ENCODE results near the gene APIP. TPM values are rescaled to one million over a fixed set of nuclear protein-coding genes. Genes with fewer than 3 reads are reported as not detected.

Gene APIP
- total and polyA plus RNA-seq, 10 donors = 18.2 to 33.2 (median 26.1) TPM

- WGBS, 5 donors = 74 to 92% (median 83%) methylated on average over 4 of the region's 4 CpGs
- no peak for DNase-seq
Observed at GRCh38 chr11:34960277-34960676, 44.1 kb upstream of the APIP start.

DNA sequence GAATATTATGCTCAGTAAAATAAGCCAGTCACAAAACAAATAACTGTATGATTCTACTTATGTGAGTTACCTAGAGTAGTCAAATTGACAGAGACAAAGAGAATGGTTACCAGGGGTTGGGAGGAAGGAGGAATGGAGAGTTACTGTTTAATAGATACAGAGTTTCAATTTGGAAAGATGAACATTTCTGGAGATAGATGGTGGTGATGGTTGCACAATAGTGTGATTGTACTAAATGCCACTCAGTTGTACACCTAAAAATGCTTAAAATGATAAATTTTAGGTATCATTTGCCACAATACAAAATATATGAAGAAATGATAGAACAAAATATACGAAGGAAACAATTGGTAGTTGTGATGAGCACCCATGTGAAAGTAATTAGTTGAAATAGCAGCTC lies 43.6 kb upstream of the APIP start:
- Histone ChIP-seq H3K27ac (no peak overlapping the region), H3K27me3 (replicated peaks in 1 of 7) (no peaks in the 10 kb centered on the region), H3K9me3 (no peaks in the 10 kb centered on the region), H3K36me3 (peaks cover 0 to 61% (median 2%) of the 10 kb centered on the region in 6 donors), H3K4me1 (no peaks in the 10 kb centered on the region), H3K4me3 (no peak overlapping the region)
- TF ChIP-seq POLR2A (IDR thresholded peaks at IDR 0.05) (no peak), POLR2AphosphoS5 (IDR thresholded peaks at IDR 0.05) (no peak)
- no peak for DNase-seq
- WGBS, 5 donors = 89 to 98% (median 94%) methylated on average over 1 of the region's 1 CpG
- intact Hi-C loops (cut with DNase I; ENCODE audit: low total_unique reads) = no loop called here

More at GRCh38 chr11:34960277-34960676, 44.1 kb upstream of the APIP start:
- peaks cover 0 to 66% (median 2%) of the 10 kb centered on the region in 6 donors for H3K36me3 ChIP-seq
- no peaks in the 10 kb centered on the region for H3K27me3 ChIP-seq (replicated peaks in 1 of 7)
- no peak overlapping the region for H3K27ac ChIP-seq
- no peaks in the 10 kb centered on the region for H3K9me3 ChIP-seq
- intact Hi-C loops (cut with DNase I; ENCODE audit: low total_unique reads) = no loop called here
- no peaks in the 10 kb centered on the region for H3K4me1 ChIP-seq
- no peak for TF ChIP-seq POLR2A (IDR thresholded peaks at IDR 0.05)
- TF ChIP-seq, protein P1, sequence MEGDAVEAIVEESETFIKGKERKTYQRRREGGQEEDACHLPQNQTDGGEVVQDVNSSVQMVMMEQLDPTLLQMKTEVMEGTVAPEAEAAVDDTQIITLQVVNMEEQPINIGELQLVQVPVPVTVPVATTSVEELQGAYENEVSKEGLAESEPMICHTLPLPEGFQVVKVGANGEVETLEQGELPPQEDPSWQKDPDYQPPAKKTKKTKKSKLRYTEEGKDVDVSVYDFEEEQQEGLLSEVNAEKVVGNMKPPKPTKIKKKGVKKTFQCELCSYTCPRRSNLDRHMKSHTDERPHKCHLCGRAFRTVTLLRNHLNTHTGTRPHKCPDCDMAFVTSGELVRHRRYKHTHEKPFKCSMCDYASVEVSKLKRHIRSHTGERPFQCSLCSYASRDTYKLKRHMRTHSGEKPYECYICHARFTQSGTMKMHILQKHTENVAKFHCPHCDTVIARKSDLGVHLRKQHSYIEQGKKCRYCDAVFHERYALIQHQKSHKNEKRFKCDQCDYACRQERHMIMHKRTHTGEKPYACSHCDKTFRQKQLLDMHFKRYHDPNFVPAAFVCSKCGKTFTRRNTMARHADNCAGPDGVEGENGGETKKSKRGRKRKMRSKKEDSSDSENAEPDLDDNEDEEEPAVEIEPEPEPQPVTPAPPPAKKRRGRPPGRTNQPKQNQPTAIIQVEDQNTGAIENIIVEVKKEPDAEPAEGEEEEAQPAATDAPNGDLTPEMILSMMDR (IDR thresholded peaks at IDR 0.05 in 8 of 11, conservative IDR thresholded peaks at IDR 0.05 in 3 of 11) = no peak
- no peak for TF ChIP-seq POLR2AphosphoS5 (IDR thresholded peaks at IDR 0.05)
- no peak overlapping the region for H3K4me3 ChIP-seq

DNA sequence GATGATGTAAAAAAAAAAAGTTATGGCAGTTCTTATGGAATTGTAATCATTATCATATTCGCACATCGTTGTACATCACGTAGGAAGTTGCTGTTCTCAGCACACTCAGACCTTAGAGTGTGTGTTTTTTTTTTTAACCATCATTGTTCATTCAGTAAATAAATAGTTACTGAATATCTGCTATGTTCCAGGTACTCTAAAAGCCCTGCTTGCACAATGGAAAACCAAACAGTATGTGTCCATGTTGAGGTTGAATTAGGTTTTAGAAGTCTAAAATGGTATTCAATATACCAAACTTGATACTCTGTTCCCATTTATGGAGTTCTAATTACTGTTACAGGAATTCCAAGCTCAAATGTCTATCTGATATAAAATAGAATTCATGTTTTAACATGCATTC lies 41.4 kb upstream of the APIP start:
- TF ChIP-seq, protein P1 (IDR thresholded peaks at IDR 0.05 in 8 of 11, conservative IDR thresholded peaks at IDR 0.05 in 3 of 11) = no peak
- TF ChIP-seq POLR2A (IDR thresholded peaks at IDR 0.05) = no peak
- no peak for TF ChIP-seq POLR2AphosphoS5 (IDR thresholded peaks at IDR 0.05)
- WGBS, 5 donors = 95 to 98% (median 97%) methylated on average over 3 of the region's 3 CpGs
- intact Hi-C loops (cut with DNase I; ENCODE audit: low total_unique reads) = no loop called here

DNA sequence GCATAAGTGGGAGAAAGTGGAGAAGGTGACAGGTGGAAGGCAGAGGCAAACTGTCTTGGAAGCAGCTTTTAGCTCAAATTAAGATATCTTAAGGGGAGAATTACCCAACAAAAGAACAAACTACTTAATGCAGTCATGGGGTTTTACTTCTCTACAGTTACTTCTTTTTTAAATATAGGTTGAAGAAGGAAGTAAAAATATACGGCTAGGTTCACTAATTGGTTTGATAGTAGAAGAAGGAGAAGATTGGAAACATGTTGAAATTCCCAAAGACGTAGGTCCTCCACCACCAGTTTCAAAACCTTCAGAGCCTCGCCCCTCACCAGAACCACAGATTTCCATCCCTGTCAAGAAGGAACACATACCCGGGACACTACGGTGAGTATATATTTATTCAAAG lies 41.0 kb upstream of the APIP start:
- TF ChIP-seq, protein P1 (IDR thresholded peaks at IDR 0.05 in 8 of 11, conservative IDR thresholded peaks at IDR 0.05 in 3 of 11) = no peak
- TF ChIP-seq POLR2A (IDR thresholded peaks at IDR 0.05) = no peak
- TF ChIP-seq POLR2AphosphoS5 (IDR thresholded peaks at IDR 0.05) = no peak
- Histone ChIP-seq H3K36me3 (peaks cover 0 to 47% (median 2%) of the 10 kb centered on the region in 6 donors), H3K4me3 (no peak overlapping the region), H3K27ac (no peak overlapping the region), H3K4me1 (no peaks in the 10 kb centered on the region), H3K27me3 (replicated peaks in 1 of 7) (no peaks in the 10 kb centered on the region), H3K9me3 (no peaks in the 10 kb centered on the region)
- DNase-seq = no peak
- intact Hi-C loops (cut with DNase I; ENCODE audit: low total_unique reads) = no loop called here
- WGBS, 5 donors = 60 to 79% (median 76%) methylated on average over 5 of the region's 5 CpGs

More for the DNA sequence above, 41.4 kb upstream of the APIP start:
- no peak for DNase-seq
- Histone ChIP-seq H3K4me1 (no peaks in the 10 kb centered on the region), H3K27ac (no peak overlapping the region), H3K36me3 (peaks cover 0 to 47% (median 2%) of the 10 kb centered on the region in 6 donors), H3K9me3 (no peaks in the 10 kb centered on the region), H3K4me3 (no peak overlapping the region), H3K27me3 (replicated peaks in 1 of 7) (no peaks in the 10 kb centered on the region)

DNA sequence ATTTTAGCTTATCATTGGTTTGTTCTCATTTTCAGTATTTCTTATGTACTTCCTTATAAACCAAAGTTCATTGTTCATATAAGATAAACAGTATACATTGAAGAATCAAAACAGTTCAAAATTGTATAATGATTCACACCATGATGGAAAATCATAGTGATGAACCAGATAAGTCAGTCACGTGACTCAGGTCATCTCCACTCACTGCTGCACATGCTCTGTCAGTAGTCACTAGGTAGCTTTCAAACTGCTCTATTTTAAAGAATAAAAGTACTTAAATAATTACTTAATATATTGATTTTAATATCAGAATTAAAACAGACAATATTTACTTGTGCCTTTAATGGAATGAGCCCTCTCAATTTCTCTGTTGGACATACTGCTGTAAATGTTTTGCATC lies 37.8 kb upstream of the APIP start:
- H3K36me3 ChIP-seq = peaks cover 0 to 26% (median 0%) of the 10 kb centered on the region in 6 donors
- no peaks in the 10 kb centered on the region for H3K4me1 ChIP-seq
- H3K27me3 ChIP-seq (replicated peaks in 1 of 7) = no peaks in the 10 kb centered on the region
- no peak overlapping the region for H3K27ac ChIP-seq
- no peak overlapping the region for H3K4me3 ChIP-seq
- no peak for DNase-seq
- intact Hi-C loops (cut with DNase I; ENCODE audit: low total_unique reads) = no loop called here
- H3K9me3 ChIP-seq = no peaks in the 10 kb centered on the region
- WGBS, 5 donors = 83 to 98% (median 91%) methylated on average over 1 of the region's 1 CpG
- TF ChIP-seq, protein P1 (IDR thresholded peaks at IDR 0.05 in 8 of 11, conservative IDR thresholded peaks at IDR 0.05 in 3 of 11) = no peak
- TF ChIP-seq POLR2AphosphoS5 (IDR thresholded peaks at IDR 0.05) (no peak), POLR2A (IDR thresholded peaks at IDR 0.05) (no peak)
